Neutrophil (primary cell): ENCODE measurements around the gene PLEKHS1.

Source experiments
- H3K27ac ChIP-seq: fragments of 200-600 bp; sonication (generic); 2 replicates; pipeline ENCODE4 v1.5.1; 2016; ENCODE audit warnings: mild to moderate bottlenecking, moderate library complexity
- H3K27me3 ChIP-seq: fragments of 200-600 bp; sonication (generic); 2 replicates; pipeline ENCODE4 v1.6.0; 2016; ENCODE audit warnings: mild to moderate bottlenecking
- H3K36me3 ChIP-seq: fragments of 200-600 bp; sonication (generic); 2 replicates; pipeline ENCODE4 v1.5.1; 2017
- H3K4me1 ChIP-seq, 2 experiments: fragments of 200-600 bp in 1 of 2; sonication (generic) in 1 of 2; 1 replicate in 1 of 2; 2 replicates in 1 of 2; pipeline versions ENCODE4 v1.5.1 to v1.6.1; 2013 to 2016; ENCODE audit warnings: low read depth in 1 of 2, low read length in 1 of 2, mild to moderate bottlenecking in 1 of 2, moderate library complexity in 1 of 2; ENCODE audit not compliant: control insufficient read depth in 1 of 2, insufficient read depth in 1 of 2
- H3K4me3 ChIP-seq, 2 experiments: fragments of 200-600 bp in 1 of 2; sonication (generic) in 1 of 2; 1 replicate in 1 of 2; 2 replicates in 1 of 2; pipeline ENCODE4 v1.5.1; 2013 to 2016; ENCODE audit warnings: low read depth in 1 of 2, low read length in 1 of 2, mild to moderate bottlenecking in 1 of 2, moderate library complexity in 1 of 2
- H3K9me3 ChIP-seq: fragments of 200-600 bp; sonication (generic); 2 replicates; pipeline ENCODE4 v1.5.1; 2016
- CTCF ChIP-seq: fragments of 200-600 bp; sonication (generic); IDR thresholded peaks from 2 replicates; pipeline ENCODE4 v1.5.1; 2016; ENCODE audit warnings: antibody characterized with exemption

The PLEKHS1 gene

DNA sequence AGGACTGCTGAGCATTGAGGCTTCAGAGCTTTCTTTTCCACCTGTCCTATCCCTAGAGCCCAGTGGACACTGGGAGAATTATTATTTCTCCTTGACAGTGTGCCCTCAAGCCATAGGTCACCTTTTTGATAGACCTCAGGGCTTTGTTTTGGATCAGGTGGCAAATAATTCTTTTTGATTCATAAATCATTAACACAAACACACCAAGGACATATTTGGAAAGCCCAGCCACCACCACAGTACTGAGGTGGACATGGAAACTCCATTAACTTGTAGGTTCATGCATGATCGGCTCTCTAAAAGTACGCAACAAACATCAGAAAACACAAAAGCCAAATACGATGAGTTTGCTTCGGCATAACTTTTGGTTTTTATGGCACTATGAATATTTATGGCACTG is 17.8 kb upstream of the PLEKHS1 start:
- H3K27me3 ChIP-seq, result peaks cover 7% of the 10 kb centered on the region
- no peak for TF ChIP-seq CTCF
- no peaks in the 10 kb centered on the region for H3K36me3 ChIP-seq
- no peak overlapping the region for H3K4me3 ChIP-seq
- H3K9me3 ChIP-seq, result no peaks in the 10 kb centered on the region
- H3K4me1 ChIP-seq, result no peaks in the 10 kb centered on the region
- H3K27ac ChIP-seq, result no peak overlapping the region

- Histone ChIP-seq H3K4me3 (no peak overlapping the region), H3K4me1 (no peaks in the 10 kb centered on the region), H3K27me3 (peaks cover 18% of the 10 kb centered on the region), H3K36me3 (no peaks in the 10 kb centered on the region), H3K9me3 (no peaks in the 10 kb centered on the region), H3K27ac (no peak overlapping the region)
- no peak for TF ChIP-seq CTCF
Observed at GRCh38 chr10:113735913-113736312, 15.6 kb upstream of the PLEKHS1 start.

DNA sequence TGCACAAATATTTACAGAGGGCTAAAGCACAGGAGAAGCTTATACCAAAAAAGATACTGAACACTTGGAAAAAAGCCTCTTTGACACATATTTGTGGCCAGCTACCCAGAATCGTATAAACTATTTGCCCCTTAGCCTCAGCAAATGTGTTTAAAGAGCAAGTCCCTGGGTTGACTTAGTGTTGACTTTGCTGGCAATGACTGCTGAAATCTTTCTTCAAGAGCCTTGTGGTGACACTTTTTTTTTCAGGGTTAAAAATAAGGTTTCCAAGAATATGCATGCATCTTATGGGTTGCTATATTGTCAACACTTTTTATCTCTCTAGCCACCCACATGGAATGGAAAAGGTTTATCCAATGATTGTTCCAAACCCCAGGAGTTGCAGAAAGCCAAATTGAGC is 14.9 kb upstream of the PLEKHS1 start:
- H3K4me1 ChIP-seq, result no peaks in the 10 kb centered on the region
- H3K27ac ChIP-seq, result no peak overlapping the region
- H3K27me3 ChIP-seq, result peaks cover 18% of the 10 kb centered on the region
- H3K9me3 ChIP-seq, result no peaks in the 10 kb centered on the region
- no peak overlapping the region for H3K4me3 ChIP-seq
- no peaks in the 10 kb centered on the region for H3K36me3 ChIP-seq
- TF ChIP-seq CTCF, result no peak

DNA sequence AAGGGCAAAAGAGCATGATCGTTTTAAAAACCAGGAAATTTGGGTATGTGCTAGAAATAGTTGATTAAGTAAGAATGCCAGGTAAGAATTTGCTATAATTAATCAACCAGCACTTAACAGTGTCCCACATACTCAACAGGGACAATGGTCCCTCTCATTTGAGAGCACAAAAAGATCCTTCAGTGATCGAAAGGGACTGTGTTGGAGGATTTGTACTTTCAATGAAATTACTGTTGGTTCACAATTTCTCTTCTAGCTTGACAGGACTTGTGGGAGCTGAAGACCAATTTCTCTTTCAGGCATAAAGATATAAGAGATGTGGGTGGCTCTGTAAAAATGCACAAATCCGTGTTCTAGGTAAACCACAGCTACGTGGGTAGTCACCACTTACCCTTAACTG is 12.5 kb upstream of the PLEKHS1 start:
- no peaks in the 10 kb centered on the region for H3K36me3 ChIP-seq

DNA sequence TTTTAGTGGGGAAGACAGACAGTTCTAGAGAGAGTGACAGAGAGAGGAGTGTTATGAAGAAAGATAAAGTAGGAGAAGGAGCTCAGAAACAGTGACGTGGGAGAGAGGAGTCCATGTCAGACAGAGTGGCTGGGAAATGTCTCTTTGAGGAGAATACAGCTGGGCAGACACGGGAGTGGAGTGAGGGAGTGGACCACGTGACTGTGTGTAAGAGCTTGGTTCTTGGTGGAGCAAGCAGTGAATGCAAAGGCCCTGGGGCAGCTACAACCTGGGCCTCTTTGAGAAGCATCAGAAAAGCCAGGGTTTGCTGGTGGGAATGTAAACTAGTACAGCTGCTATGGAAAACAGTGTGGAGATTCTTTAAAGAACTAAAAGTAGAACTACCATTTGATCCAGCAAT is 11.9 kb upstream of the PLEKHS1 start:
- no peak overlapping the region for H3K4me3 ChIP-seq
- no peak for TF ChIP-seq CTCF
- no peaks in the 10 kb centered on the region for H3K9me3 ChIP-seq
- H3K36me3 ChIP-seq, result no peaks in the 10 kb centered on the region
- peaks cover 27% of the 10 kb centered on the region for H3K27me3 ChIP-seq
- no peaks in the 10 kb centered on the region for H3K4me1 ChIP-seq
- H3K27ac ChIP-seq, result no peak overlapping the region

More for the DNA sequence above, 12.5 kb upstream of the PLEKHS1 start:
- Histone ChIP-seq H3K9me3 (no peaks in the 10 kb centered on the region), H3K4me3 (no peak overlapping the region), H3K4me1 (no peaks in the 10 kb centered on the region), H3K27ac (no peak overlapping the region), H3K27me3 (peaks cover 25% of the 10 kb centered on the region)
- TF ChIP-seq CTCF, result no peak

DNA sequence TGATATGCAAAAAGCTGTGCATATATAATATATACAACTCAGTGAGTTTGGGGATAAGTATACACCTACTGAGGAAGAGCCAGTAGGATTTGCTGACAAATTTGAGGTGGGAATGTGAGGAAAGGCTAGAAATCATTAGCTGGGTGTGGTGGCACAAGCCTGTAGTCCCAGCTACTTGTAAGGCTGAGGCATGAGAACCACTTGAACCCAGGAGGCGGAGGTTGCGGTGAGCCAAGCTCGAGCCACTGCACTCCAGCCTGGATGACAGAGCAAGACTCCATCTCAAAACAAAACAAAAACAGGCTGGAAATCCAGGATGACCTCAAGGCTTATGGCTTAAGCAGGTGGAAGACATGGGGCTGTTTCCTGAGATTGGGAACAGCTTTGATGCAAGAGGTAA is 10.6 kb upstream of the PLEKHS1 start:
- Histone ChIP-seq H3K4me1 (no peaks in the 10 kb centered on the region), H3K27ac (no peak overlapping the region), H3K36me3 (no peaks in the 10 kb centered on the region), H3K9me3 (no peaks in the 10 kb centered on the region), H3K27me3 (peaks cover 27% of the 10 kb centered on the region), H3K4me3 (no peak overlapping the region)
- TF ChIP-seq CTCF, result no peak
